ENCODE results near the gene LAMA2.

GRCh38 chr6:128883906-128884305 is 968 bp downstream of the LAMA2 start:
- TF ChIP-seq CTCF (IDR thresholded peaks at IDR 0.05), result no peak
- no peak for TF ChIP-seq POLR2A (IDR thresholded peaks at IDR 0.05)
